Fibroblast of lung (primary cell): ENCODE data around the gene HAVCR1.

Experiments used
- EZH2 ChIP-seq: IDR thresholded peaks from 2 replicates; pipeline ENCODE4 v1.5.1; 2012; ENCODE audit warnings: low read length, control low read depth, mild to moderate bottlenecking; ENCODE audit errors: missing control alignments
- TF ChIP-seq, protein P1 (sequence below), 2 donors: IDR thresholded peaks in 1 of 2; conservative IDR thresholded peaks in 1 of 2; 1 replicate in 1 of 2; 2 replicates in 1 of 2; pipeline ENCODE4 v1.5.1; 2011 to 2012; ENCODE audit warnings: low read length in 2 of 2, control low read depth in 1 of 2, inconsistent platforms in 1 of 2, low read depth in 1 of 2, mild to moderate bottlenecking in 1 of 2

DNA sequence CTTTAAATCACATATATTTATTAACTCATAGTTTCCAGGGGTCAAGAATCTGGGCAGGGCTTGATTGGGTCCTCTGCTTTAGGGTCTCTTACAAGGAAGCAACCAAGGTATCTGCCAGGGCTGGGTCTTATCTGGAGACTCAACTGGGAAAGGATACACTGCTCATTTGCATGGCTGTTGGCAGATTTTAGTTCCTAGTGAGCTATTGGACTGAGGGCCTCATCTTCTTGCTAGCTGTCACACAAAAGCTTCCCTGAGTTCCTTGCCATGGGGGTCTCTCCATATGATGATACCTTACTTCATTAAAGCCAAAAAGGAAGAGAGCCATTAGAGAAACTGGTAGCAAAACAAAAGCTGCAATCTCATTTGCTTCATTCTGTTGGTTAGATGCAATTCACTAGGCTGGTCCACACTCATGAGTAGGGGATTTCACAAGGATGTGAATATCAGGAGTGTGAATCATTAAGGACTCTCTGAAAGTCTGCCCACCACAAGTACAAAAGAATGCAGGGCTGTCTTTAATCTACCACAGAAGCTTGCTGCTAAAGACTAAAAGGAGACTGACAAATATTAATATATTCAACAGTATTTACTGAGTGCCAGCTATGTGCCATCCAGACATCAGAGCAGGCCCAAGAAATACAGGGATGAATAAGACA, 53.9 kb downstream of the HAVCR1 start:
- TF ChIP-seq, protein P1, sequence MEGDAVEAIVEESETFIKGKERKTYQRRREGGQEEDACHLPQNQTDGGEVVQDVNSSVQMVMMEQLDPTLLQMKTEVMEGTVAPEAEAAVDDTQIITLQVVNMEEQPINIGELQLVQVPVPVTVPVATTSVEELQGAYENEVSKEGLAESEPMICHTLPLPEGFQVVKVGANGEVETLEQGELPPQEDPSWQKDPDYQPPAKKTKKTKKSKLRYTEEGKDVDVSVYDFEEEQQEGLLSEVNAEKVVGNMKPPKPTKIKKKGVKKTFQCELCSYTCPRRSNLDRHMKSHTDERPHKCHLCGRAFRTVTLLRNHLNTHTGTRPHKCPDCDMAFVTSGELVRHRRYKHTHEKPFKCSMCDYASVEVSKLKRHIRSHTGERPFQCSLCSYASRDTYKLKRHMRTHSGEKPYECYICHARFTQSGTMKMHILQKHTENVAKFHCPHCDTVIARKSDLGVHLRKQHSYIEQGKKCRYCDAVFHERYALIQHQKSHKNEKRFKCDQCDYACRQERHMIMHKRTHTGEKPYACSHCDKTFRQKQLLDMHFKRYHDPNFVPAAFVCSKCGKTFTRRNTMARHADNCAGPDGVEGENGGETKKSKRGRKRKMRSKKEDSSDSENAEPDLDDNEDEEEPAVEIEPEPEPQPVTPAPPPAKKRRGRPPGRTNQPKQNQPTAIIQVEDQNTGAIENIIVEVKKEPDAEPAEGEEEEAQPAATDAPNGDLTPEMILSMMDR (conservative IDR thresholded peaks at IDR 0.05 in 1 of 2, IDR thresholded peaks at IDR 0.05 in 1 of 2; ENCODE audit: low read depth in 1 of 2, low read length in 2 of 2): no peak
- no peak for TF ChIP-seq EZH2
